ENCODE measurements around the gene PARVB.

The PARVB gene

GRCh38 chr22:44130076-44130711 is 106.1 kb downstream of the PARVB start:
- Histone ChIP-seq H3K9me3 (ENCODE audit: control insufficient read depth, insufficient read depth, low read depth, low read length) (no peaks in the 10 kb centered on the region), H3K36me3 (ENCODE audit: control insufficient read depth in 2 of 2, insufficient read depth in 1 of 2, low read length in 2 of 2) (peaks cover 0 to 28% of the 10 kb centered on the region in 2 experiments; a peak in 1 of 3 replicates), H3K4me1 (ENCODE audit: control insufficient read depth, insufficient read depth, low read length) (no peaks in the 10 kb centered on the region), H3K4me3 (ENCODE audit: low read depth, low read length) (no peak overlapping the region), H3K27ac (ENCODE audit: extremely low read depth, low read depth, low read length) (no peak overlapping the region)
- ChIA-PET CTCF (interaction anchor here (0.6 kb wide), 1 partner anchor 48 kb away, joined by 5 read pairs; no protein-coding TSS in a partner anchor), POLR2A (no interaction called here)
- TF ChIP-seq ZNF184 (tag by site-specific recombination; IDR thresholded peaks at IDR 0.05) = no peak
- TF ChIP-seq ZNF792 (tag by site-specific recombination; IDR thresholded peaks at IDR 0.05) = no peak
- TF ChIP-seq FEZF1 (tag by site-specific recombination; IDR thresholded peaks at IDR 0.05) = no peak
- TF ChIP-seq ZNF266 (tag by site-specific recombination; IDR thresholded peaks at IDR 0.05; ENCODE audit: low read depth) = no peak
- TF ChIP-seq BCL11B (tag by site-specific recombination; IDR thresholded peaks at IDR 0.05; ENCODE audit: low read depth) = no peak
- TF ChIP-seq ZNF174 (tag by site-specific recombination; IDR thresholded peaks at IDR 0.05) = no peak
- no peak for TF ChIP-seq SCRT2 (tag by site-specific recombination; IDR thresholded peaks at IDR 0.05)
- TF ChIP-seq ZNF248 (tag by site-specific recombination; IDR thresholded peaks at IDR 0.05) = no peak
- no peak for TF ChIP-seq ZXDB (tag by site-specific recombination; IDR thresholded peaks at IDR 0.05)
- no peak for TF ChIP-seq ZNF19 (tag by site-specific recombination; IDR thresholded peaks at IDR 0.05; ENCODE audit: low read depth)
- TF ChIP-seq, protein P1, sequence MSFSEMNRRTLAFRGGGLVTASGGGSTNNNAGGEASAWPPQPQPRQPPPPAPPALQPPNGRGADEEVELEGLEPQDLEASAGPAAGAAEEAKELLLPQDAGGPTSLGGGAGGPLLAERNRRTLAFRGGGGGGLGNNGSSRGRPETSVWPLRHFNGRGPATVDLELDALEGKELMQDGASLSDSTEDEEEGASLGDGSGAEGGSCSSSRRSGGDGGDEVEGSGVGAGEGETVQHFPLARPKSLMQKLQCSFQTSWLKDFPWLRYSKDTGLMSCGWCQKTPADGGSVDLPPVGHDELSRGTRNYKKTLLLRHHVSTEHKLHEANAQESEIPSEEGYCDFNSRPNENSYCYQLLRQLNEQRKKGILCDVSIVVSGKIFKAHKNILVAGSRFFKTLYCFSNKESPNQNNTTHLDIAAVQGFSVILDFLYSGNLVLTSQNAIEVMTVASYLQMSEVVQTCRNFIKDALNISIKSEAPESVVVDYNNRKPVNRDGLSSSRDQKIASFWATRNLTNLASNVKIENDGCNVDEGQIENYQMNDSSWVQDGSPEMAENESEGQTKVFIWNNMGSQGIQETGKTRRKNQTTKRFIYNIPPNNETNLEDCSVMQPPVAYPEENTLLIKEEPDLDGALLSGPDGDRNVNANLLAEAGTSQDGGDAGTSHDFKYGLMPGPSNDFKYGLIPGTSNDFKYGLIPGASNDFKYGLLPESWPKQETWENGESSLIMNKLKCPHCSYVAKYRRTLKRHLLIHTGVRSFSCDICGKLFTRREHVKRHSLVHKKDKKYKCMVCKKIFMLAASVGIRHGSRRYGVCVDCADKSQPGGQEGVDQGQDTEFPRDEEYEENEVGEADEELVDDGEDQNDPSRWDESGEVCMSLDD (tag by site-specific recombination; IDR thresholded peaks at IDR 0.05) = no peak
- no peak for TF ChIP-seq ZNF521 (tag by site-specific recombination; IDR thresholded peaks at IDR 0.05)

DNA sequence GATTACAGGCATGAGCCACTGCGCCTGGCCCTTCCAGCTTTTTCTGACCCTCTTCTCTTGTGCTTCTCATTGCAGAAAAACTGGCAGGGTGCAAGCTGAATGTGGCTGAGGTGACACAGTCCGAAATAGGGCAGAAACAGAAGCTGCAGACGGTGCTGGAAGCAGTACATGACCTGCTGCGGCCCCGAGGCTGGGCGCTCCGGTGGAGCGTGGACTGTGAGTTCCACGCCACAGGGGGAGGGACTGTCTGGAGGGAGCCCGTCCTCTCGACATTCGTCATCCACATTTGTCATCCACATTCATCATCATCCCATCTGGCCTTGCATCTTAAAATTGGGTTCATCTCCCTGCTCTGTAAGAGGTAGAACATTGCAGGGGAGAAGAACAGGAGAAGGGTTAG is 107.3 kb downstream of the PARVB start:
- POLR2A ChIA-PET = no interaction called here
- TF ChIP-seq KLF16 (tag by site-specific recombination; IDR thresholded peaks at IDR 0.05) = no peak
- no peak for TF ChIP-seq ZNF704 (tag by site-specific recombination; IDR thresholded peaks at IDR 0.05)
- TF ChIP-seq ZNF146 (tag by site-specific recombination; IDR thresholded peaks at IDR 0.05) = no peak
- TF ChIP-seq ZBTB11 (tag by site-specific recombination; conservative IDR thresholded peaks at IDR 0.05; ENCODE audit: low read depth) = no peak
- TF ChIP-seq ZNF37A (tag by site-specific recombination; IDR thresholded peaks at IDR 0.05) = no peak
- TF ChIP-seq ZNF518A (tag by site-specific recombination; conservative IDR thresholded peaks at IDR 0.05; ENCODE audit: low read depth) = no peak
- TF ChIP-seq, protein P2, sequence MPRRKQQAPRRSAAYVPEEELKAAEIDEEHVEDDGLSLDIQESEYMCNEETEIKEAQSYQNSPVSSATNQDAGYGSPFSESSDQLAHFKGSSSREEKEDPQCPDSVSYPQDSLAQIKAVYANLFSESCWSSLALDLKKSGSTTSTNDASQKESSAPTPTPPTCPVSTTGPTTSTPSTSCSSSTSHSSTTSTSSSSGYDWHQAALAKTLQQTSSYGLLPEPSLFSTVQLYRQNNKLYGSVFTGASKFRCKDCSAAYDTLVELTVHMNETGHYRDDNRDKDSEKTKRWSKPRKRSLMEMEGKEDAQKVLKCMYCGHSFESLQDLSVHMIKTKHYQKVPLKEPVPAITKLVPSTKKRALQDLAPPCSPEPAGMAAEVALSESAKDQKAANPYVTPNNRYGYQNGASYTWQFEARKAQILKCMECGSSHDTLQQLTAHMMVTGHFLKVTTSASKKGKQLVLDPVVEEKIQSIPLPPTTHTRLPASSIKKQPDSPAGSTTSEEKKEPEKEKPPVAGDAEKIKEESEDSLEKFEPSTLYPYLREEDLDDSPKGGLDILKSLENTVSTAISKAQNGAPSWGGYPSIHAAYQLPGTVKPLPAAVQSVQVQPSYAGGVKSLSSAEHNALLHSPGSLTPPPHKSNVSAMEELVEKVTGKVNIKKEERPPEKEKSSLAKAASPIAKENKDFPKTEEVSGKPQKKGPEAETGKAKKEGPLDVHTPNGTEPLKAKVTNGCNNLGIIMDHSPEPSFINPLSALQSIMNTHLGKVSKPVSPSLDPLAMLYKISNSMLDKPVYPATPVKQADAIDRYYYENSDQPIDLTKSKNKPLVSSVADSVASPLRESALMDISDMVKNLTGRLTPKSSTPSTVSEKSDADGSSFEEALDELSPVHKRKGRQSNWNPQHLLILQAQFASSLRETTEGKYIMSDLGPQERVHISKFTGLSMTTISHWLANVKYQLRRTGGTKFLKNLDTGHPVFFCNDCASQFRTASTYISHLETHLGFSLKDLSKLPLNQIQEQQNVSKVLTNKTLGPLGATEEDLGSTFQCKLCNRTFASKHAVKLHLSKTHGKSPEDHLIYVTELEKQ (tag by site-specific recombination; IDR thresholded peaks at IDR 0.05; ENCODE audit: borderline replicate concordance) = no peak
- Histone ChIP-seq H3K4me3 (ENCODE audit: low read depth, low read length) (no peak overlapping the region), H3K9me3 (ENCODE audit: control insufficient read depth, insufficient read depth, low read depth, low read length) (no peaks in the 10 kb centered on the region), H3K27ac (ENCODE audit: extremely low read depth, low read depth, low read length) (no peak overlapping the region), H3K36me3 (ENCODE audit: control insufficient read depth in 2 of 2, insufficient read depth in 1 of 2, low read length in 2 of 2) (peaks cover 0 to 36% of the 10 kb centered on the region in 2 experiments; a peak in 1 of 3 replicates), H3K4me1 (ENCODE audit: control insufficient read depth, insufficient read depth, low read length) (no peaks in the 10 kb centered on the region)
- CTCF ChIA-PET = interaction anchor here (0.6 kb wide), 1 partner anchor 384 kb away, joined by 3 read pairs; no protein-coding TSS in a partner anchor

All from HEK293 (cell line).